ENCODE measurements around the gene TBC1D1.
A peak's percentile ranks its signal among the peaks of the same experiment; 100 is the strongest.

TBC1D1 gene, protein sequence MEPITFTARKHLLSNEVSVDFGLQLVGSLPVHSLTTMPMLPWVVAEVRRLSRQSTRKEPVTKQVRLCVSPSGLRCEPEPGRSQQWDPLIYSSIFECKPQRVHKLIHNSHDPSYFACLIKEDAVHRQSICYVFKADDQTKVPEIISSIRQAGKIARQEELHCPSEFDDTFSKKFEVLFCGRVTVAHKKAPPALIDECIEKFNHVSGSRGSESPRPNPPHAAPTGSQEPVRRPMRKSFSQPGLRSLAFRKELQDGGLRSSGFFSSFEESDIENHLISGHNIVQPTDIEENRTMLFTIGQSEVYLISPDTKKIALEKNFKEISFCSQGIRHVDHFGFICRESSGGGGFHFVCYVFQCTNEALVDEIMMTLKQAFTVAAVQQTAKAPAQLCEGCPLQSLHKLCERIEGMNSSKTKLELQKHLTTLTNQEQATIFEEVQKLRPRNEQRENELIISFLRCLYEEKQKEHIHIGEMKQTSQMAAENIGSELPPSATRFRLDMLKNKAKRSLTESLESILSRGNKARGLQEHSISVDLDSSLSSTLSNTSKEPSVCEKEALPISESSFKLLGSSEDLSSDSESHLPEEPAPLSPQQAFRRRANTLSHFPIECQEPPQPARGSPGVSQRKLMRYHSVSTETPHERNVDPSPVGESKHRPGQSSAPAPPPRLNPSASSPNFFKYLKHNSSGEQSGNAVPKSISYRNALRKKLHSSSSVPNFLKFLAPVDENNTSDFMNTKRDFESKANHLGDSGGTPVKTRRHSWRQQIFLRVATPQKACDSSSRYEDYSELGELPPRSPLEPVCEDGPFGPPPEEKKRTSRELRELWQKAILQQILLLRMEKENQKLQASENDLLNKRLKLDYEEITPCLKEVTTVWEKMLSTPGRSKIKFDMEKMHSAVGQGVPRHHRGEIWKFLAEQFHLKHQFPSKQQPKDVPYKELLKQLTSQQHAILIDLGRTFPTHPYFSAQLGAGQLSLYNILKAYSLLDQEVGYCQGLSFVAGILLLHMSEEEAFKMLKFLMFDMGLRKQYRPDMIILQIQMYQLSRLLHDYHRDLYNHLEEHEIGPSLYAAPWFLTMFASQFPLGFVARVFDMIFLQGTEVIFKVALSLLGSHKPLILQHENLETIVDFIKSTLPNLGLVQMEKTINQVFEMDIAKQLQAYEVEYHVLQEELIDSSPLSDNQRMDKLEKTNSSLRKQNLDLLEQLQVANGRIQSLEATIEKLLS (N-terminal part only)
- total RNA-seq = 170 to 356 (median 305) reads per million in 18 experiments

DNA sequence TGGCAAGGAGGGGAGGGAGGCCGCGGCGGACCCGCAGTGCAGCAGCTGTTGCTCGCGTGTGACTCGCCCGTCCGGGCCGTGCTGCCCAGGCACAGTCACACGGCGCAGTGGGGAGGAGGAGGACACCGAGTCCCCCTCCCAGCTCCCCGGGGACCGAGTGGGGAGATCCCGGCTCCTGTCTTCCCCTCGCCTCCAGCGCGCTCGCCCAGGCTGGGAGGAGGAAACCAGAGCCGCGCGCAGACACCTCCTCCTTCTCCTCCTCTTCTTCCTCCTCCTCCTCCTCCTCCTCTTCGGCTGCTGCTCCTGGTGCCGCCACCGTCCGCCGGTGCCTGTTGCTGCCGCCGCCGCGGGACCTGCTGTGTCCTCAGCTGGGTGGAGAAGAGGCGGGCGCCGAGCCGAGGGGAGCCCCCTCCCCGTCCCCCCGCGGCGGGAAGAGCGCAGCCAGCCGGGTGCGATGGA, at the start of gene TBC1D1:
TBC1D1 (plus strand) TSS at position 284 of the 459 bp plus-strand sequence. CDS start 11,012 bp downstream, outside the sequence.
- DNase-seq = peak; percentile 36 to 68

GRCh38 chr4:37844204-37844603, 46.7 kb upstream of the TBC1D1 start:
- no peak for DNase-seq

DNA sequence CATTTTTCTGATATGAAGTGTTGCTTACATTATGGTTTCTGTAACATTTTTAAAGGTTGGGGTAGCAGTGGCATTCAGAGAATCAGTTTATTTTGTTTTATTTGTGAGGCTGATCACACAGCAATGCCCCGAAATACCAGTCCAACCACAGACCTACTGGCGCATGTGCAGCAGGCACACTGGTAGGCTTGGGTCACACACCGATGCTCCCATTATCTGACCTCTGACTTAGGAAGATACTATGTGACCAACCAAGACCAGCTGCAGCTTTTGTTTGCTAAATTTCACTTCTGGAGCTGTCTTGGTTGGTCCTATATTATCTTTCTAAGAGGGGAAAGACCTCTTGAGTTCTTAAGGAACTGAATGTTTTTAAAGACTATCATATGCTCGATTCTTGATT, 45.7 kb upstream of the TBC1D1 start:
- no peak for DNase-seq

DNA sequence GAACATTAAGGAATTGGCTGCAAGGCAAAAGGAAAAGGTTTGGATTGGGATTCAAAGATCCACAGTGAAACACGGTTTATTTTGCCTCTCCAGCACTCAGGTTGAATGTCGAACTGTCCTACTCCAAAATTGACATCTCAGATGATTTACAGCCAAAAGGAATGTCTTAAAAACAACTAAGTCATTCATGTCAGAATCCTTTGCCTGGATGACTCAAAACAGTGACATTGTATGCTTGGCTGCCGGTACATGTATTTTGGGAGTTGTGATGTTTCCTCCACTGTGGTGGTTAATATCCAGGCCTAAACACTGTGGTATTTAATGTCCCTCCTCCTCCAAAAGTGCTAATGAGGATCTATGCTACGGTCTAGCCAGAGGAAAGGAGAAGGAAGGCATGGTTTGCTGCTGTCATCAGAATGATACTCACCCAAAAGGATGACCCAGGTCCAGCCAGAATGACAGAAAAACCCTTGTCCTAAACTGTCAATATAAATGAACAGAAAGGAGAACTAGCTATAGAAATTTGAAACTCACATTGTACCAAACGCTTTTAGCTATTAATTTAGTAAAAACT, 43.5 kb upstream of the TBC1D1 start:
- peak in 1 of 2 donors; percentile 18 for DNase-seq

DNA sequence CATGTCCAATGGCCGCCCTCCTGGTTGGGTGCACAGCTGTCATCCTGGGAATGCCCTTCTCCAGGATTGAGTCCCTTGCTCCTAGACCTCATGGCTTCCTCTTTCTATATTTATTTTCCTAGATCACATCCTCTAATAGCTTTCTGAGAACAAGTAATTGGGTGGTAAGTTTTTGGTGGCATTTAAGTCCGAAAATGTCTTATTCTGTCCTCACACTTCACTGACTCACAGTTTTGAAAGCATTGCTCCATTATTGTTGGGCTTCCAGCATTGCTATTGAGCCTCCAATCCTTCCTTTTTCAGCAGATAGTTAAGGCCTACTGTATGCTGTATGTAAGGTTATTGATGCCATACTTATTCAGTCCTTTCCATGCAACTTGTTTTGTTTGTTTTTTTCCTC, 38.5 kb upstream of the TBC1D1 start:
- DNase-seq = peak; percentile 80 to 83

DNA sequence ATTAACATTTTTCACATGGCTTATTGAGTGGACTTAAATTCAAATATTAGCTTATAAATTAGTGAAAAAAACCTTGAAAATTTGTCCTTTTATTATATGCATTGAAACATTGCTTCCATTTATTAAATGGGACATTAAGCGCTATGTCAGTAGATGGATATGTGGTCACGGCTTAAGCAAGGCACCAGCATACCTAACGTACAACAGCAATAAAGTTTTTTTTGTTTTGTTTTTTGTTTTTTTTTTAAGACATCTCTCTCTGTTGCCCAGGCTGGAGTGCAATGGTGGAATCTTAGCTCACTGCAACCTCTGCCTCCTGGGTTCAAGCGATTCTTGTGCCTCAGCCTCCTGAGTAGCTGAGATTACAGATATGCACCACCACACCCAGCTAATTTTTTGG, 32.8 kb upstream of the TBC1D1 start:
- no peak for DNase-seq

GRCh38 chr4:37858872-37859271, 32.0 kb upstream of the TBC1D1 start:
- DNase-seq = no peak

- no peak for DNase-seq
Measured at GRCh38 chr4:37860266-37860665, 30.6 kb upstream of the TBC1D1 start.

DNA sequence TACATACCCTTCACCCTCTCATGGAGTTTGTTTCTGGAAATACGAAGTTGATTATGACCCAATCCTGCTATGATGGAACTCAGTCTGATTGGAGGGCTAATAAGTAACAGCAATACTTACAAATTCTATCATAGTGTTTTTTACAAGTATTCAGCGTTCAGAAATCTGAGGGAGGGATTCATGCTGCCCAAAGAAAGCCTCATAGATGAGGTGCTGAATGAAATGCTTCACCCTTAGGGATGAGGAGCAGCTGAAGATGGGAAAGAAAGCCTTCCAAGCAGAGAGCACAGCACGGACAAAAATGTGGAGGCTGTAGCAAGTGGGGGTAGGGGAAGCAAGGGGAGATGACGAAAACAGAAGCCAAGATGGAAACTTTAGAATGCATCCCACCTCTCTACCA, 27.9 kb upstream of the TBC1D1 start:
- DNase-seq = no peak

DNA sequence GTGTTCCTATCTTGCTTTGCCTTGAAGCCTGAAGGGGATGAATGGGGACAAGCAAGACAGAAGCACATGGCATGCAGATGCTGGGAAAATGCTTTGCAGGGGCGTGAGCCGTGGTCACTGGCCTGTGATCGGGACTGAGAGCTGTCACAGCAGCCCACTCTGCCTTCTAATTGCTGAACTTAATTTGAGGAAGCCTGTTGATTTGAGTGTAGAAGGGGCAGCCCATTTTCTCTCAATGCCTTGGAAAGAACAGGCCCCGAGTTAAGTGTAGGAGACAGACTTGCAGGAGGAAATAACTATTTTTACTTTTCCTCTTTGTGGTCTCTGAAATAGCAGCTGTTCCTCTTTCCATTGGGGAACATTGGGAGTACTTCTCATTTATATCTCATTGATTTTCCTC, 26.1 kb upstream of the TBC1D1 start:
- peak; percentile 93 to 97 for DNase-seq

- DNase-seq = no peak
Measured at GRCh38 chr4:37865450-37865849, 25.4 kb upstream of the TBC1D1 start.

DNA sequence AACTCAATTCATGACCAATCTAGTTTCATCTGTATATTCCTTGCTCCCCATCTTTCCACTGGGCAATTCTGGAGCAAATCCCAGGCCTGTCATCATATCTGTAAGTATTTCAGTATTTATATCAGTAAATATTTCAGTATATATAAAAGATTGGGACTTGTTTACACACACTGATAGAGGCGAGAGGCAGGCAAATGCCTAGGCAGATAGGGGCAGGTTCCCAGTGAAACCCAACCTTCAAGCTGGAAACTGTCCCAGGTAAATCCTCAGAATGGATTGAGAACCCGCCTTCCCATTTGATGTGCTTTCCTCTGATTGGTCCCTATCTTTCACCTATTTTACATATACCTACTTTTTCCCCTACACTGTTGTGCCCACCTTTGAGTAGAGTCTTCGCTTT, 23.8 kb upstream of the TBC1D1 start:
- no peak for DNase-seq

GRCh38 chr4:37868238-37868637, 22.6 kb upstream of the TBC1D1 start:
- DNase-seq = no peak

- no peak for DNase-seq
Measured at GRCh38 chr4:37872310-37872988, 18.4 kb upstream of the TBC1D1 start.

DNA sequence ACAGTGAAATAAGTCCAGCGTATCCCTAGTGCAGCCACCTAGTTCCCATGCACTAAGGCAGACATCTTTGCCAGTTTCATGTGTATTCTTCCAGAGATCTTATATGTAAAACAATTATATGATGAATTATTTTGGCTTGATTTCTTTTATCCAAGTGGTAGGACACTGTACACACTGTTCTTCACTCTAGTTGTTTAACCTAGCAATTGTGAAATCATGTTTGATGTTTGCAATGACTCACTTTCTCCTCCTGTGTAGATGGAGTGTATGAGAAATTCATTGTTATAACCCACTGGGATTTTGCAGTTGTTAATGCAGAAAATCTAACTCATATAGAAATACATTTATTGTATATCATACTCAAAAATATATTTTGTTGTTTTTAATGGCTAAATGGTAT, 17.5 kb upstream of the TBC1D1 start:
- no peak for DNase-seq

GRCh38 chr4:37876156-37876555, 14.7 kb upstream of the TBC1D1 start:
- no peak for DNase-seq

DNA sequence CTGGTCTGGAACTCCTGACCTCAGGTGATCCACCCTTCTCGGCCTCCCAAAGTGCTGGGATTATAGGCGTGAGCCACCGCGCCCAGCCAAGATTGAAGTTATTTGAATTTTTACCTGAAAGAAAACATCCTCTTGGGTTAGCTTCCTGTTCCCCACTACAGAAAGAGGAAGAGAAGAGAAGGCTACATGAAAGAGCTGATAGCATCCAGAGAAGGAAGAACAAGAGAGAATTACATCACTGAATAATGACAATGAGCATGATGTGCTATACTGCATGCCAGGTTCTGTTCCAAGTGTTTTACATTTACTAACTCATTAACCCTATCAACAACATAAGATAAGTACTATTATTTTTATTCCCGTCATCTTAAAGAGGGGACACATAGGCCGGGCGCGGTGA, 11.5 kb upstream of the TBC1D1 start:
- peak in 1 of 2 donors; percentile 33 for DNase-seq

DNA sequence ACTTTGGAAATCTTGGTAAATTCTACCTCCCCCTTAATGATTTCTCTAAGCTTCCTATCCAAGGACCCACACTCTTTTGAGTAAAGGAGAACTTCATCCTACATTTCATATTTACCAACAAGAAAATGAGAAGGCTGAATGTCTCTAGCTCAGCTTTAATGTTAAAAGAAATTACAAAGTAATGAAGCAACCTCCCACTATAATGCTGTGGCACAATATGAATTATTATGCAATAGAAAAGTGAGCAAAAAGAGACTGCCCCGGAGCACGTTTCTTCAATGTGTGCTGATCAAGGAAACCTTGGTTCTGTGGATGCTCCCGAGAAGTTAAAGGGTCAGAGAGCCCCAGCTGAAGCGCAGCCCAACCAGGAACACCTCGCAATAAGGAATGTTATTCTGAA, 9.1 kb upstream of the TBC1D1 start:
- peak; percentile 26 to 80 for DNase-seq

- no peak for DNase-seq
Measured at GRCh38 chr4:37882665-37883296, 8.1 kb upstream of the TBC1D1 start.

DNA sequence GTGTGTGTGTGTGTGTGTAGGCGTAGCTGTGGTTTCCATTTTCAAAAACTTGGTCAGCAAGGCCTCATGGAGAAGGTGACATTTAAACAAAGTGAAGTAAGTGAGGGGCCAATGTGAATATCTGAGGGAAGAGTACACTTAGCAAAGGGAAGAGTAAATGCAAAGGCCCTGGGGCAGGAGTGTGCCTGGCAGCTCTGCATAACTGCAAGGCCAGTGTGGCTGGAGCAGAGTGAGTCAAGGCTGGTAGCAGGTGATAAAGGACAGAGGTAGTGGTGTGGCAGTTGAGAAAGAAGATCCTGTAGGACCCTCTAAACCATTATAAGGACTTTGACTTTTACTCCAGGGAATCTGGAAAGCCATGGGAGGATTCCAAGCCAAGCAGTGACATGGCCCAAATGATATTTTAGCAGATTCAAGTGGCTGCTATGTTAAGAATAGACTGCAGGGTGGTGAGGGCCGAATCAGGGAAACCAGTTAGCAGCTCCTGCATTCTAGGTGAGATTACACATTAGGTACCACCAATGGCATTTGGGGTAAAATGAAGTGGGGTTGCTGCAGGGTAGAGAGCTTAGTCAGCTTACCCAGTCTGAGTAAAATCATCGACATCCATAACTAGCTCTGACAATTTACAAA, 5.9 kb upstream of the TBC1D1 start:
- no peak for DNase-seq

GRCh38 chr4:37885496-37885895, 5.4 kb upstream of the TBC1D1 start:
- DNase-seq = peak; percentile 54 to 57

Measured in inflammatory macrophage (primary cell).